Measurements from ENCODE around the gene CACHD1.

The CACHD1 gene

GRCh38 chr1:64663668-64664067 is 193.7 kb downstream of the CACHD1 start:
- Histone ChIP-seq H3K9ac (ENCODE audit: low read depth in 1 of 2, low read length in 2 of 2) (no peak overlapping the region), H3K4me1 (ENCODE audit: control insufficient read depth in 2 of 2, insufficient read depth in 2 of 2, low read length in 2 of 2) (no peaks in the 10 kb centered on the region), H3K4me3 (ENCODE audit: low read length in 2 of 2) (no peak overlapping the region), H3K9me3 (ENCODE audit: control insufficient read depth in 2 of 2, low read length in 2 of 2) (no peaks in the 10 kb centered on the region), H3K27ac (ENCODE audit: low read depth in 2 of 2, low read length in 2 of 2) (no peak overlapping the region), H3K27me3 (ENCODE audit: control insufficient read depth in 2 of 2, insufficient read depth in 2 of 2, low read length in 2 of 2) (no peaks in the 10 kb centered on the region), H3K36me3 (ENCODE audit: control insufficient read depth in 2 of 2, insufficient read depth in 2 of 2, low read length in 2 of 2) (no peaks in the 10 kb centered on the region)

GRCh38 chr1:64664299-64664698 is 194.4 kb downstream of the CACHD1 start:
- no peak overlapping the region for H3K27ac ChIP-seq (ENCODE audit: low read depth in 2 of 2, low read length in 2 of 2)
- no peaks in the 10 kb centered on the region for H3K4me1 ChIP-seq (ENCODE audit: control insufficient read depth in 2 of 2, insufficient read depth in 2 of 2, low read length in 2 of 2)
- no peak overlapping the region for H3K9ac ChIP-seq (ENCODE audit: low read depth in 1 of 2, low read length in 2 of 2)
- no peak overlapping the region for H3K4me3 ChIP-seq (ENCODE audit: low read length in 2 of 2)
- no peaks in the 10 kb centered on the region for H3K36me3 ChIP-seq (ENCODE audit: control insufficient read depth in 2 of 2, insufficient read depth in 2 of 2, low read length in 2 of 2)
- no peaks in the 10 kb centered on the region for H3K27me3 ChIP-seq (ENCODE audit: control insufficient read depth in 2 of 2, insufficient read depth in 2 of 2, low read length in 2 of 2)
- no peaks in the 10 kb centered on the region for H3K9me3 ChIP-seq (ENCODE audit: control insufficient read depth in 2 of 2, low read length in 2 of 2)

- Histone ChIP-seq H3K9me3 (ENCODE audit: control insufficient read depth in 2 of 2, low read length in 2 of 2) (no peaks in the 10 kb centered on the region), H3K4me1 (ENCODE audit: control insufficient read depth in 2 of 2, insufficient read depth in 2 of 2, low read length in 2 of 2) (no peaks in the 10 kb centered on the region), H3K4me3 (ENCODE audit: low read length in 2 of 2) (no peak overlapping the region), H3K27me3 (ENCODE audit: control insufficient read depth in 2 of 2, insufficient read depth in 2 of 2, low read length in 2 of 2) (no peaks in the 10 kb centered on the region), H3K36me3 (ENCODE audit: control insufficient read depth in 2 of 2, insufficient read depth in 2 of 2, low read length in 2 of 2) (no peaks in the 10 kb centered on the region), H3K27ac (ENCODE audit: low read depth in 2 of 2, low read length in 2 of 2) (no peak overlapping the region), H3K9ac (ENCODE audit: low read depth in 1 of 2, low read length in 2 of 2) (no peak overlapping the region)
These were observed 199.3 kb downstream of the CACHD1 start for GRCh38 chr1:64669098-64669675.

GRCh38 chr1:64675718-64676345 is 205.9 kb downstream of the CACHD1 start:
- Histone ChIP-seq H3K27ac (ENCODE audit: low read depth in 2 of 2, low read length in 2 of 2) (no peak overlapping the region), H3K36me3 (ENCODE audit: control insufficient read depth in 2 of 2, insufficient read depth in 2 of 2, low read length in 2 of 2) (no peaks in the 10 kb centered on the region), H3K4me3 (ENCODE audit: low read length in 2 of 2) (no peak overlapping the region), H3K27me3 (ENCODE audit: control insufficient read depth in 2 of 2, insufficient read depth in 2 of 2, low read length in 2 of 2) (no peaks in the 10 kb centered on the region), H3K9me3 (ENCODE audit: control insufficient read depth in 2 of 2, low read length in 2 of 2) (no peaks in the 10 kb centered on the region), H3K4me1 (ENCODE audit: control insufficient read depth in 2 of 2, insufficient read depth in 2 of 2, low read length in 2 of 2) (no peaks in the 10 kb centered on the region), H3K9ac (ENCODE audit: low read depth in 1 of 2, low read length in 2 of 2) (no peak overlapping the region)

GRCh38 chr1:64676386-64676785 is 206.5 kb downstream of the CACHD1 start:
- Histone ChIP-seq H3K4me3 (ENCODE audit: low read length in 2 of 2) (no peak overlapping the region), H3K27me3 (ENCODE audit: control insufficient read depth in 2 of 2, insufficient read depth in 2 of 2, low read length in 2 of 2) (no peaks in the 10 kb centered on the region), H3K9ac (ENCODE audit: low read depth in 1 of 2, low read length in 2 of 2) (no peak overlapping the region), H3K9me3 (ENCODE audit: control insufficient read depth in 2 of 2, low read length in 2 of 2) (no peaks in the 10 kb centered on the region), H3K27ac (ENCODE audit: low read depth in 2 of 2, low read length in 2 of 2) (no peak overlapping the region), H3K4me1 (ENCODE audit: control insufficient read depth in 2 of 2, insufficient read depth in 2 of 2, low read length in 2 of 2) (no peaks in the 10 kb centered on the region), H3K36me3 (ENCODE audit: control insufficient read depth in 2 of 2, insufficient read depth in 2 of 2, low read length in 2 of 2) (no peaks in the 10 kb centered on the region)

- H3K36me3 ChIP-seq (ENCODE audit: control insufficient read depth in 2 of 2, insufficient read depth in 2 of 2, low read length in 2 of 2), result no peaks in the 10 kb centered on the region
- H3K4me3 ChIP-seq (ENCODE audit: low read length in 2 of 2), result no peak overlapping the region
- no peak overlapping the region for H3K27ac ChIP-seq (ENCODE audit: low read depth in 2 of 2, low read length in 2 of 2)
- no peak overlapping the region for H3K9ac ChIP-seq (ENCODE audit: low read depth in 1 of 2, low read length in 2 of 2)
- no peaks in the 10 kb centered on the region for H3K4me1 ChIP-seq (ENCODE audit: control insufficient read depth in 2 of 2, insufficient read depth in 2 of 2, low read length in 2 of 2)
- no peaks in the 10 kb centered on the region for H3K27me3 ChIP-seq (ENCODE audit: control insufficient read depth in 2 of 2, insufficient read depth in 2 of 2, low read length in 2 of 2)
- H3K9me3 ChIP-seq (ENCODE audit: control insufficient read depth in 2 of 2, low read length in 2 of 2), result no peaks in the 10 kb centered on the region
These were observed 207.6 kb downstream of the CACHD1 start for GRCh38 chr1:64677532-64677931.

- H3K27ac ChIP-seq (ENCODE audit: low read depth in 2 of 2, low read length in 2 of 2), result no peak overlapping the region
- H3K4me1 ChIP-seq (ENCODE audit: control insufficient read depth in 2 of 2, insufficient read depth in 2 of 2, low read length in 2 of 2), result no peaks in the 10 kb centered on the region
- no peaks in the 10 kb centered on the region for H3K27me3 ChIP-seq (ENCODE audit: control insufficient read depth in 2 of 2, insufficient read depth in 2 of 2, low read length in 2 of 2)
- no peak overlapping the region for H3K9ac ChIP-seq (ENCODE audit: low read depth in 1 of 2, low read length in 2 of 2)
- no peaks in the 10 kb centered on the region for H3K9me3 ChIP-seq (ENCODE audit: control insufficient read depth in 2 of 2, low read length in 2 of 2)
- no peak overlapping the region for H3K4me3 ChIP-seq (ENCODE audit: low read length in 2 of 2)
- H3K36me3 ChIP-seq (ENCODE audit: control insufficient read depth in 2 of 2, insufficient read depth in 2 of 2, low read length in 2 of 2), result no peaks in the 10 kb centered on the region
These were observed 208.4 kb downstream of the CACHD1 start for GRCh38 chr1:64678366-64678765.

GRCh38 chr1:64679177-64679576 is 209.2 kb downstream of the CACHD1 start:
- H3K4me3 ChIP-seq (ENCODE audit: low read length in 2 of 2), result no peak overlapping the region
- no peak overlapping the region for H3K9ac ChIP-seq (ENCODE audit: low read depth in 1 of 2, low read length in 2 of 2)
- no peaks in the 10 kb centered on the region for H3K36me3 ChIP-seq (ENCODE audit: control insufficient read depth in 2 of 2, insufficient read depth in 2 of 2, low read length in 2 of 2)
- no peak overlapping the region for H3K27ac ChIP-seq (ENCODE audit: low read depth in 2 of 2, low read length in 2 of 2)
- no peaks in the 10 kb centered on the region for H3K27me3 ChIP-seq (ENCODE audit: control insufficient read depth in 2 of 2, insufficient read depth in 2 of 2, low read length in 2 of 2)
- H3K9me3 ChIP-seq (ENCODE audit: control insufficient read depth in 2 of 2, low read length in 2 of 2), result no peaks in the 10 kb centered on the region
- H3K4me1 ChIP-seq (ENCODE audit: control insufficient read depth in 2 of 2, insufficient read depth in 2 of 2, low read length in 2 of 2), result no peaks in the 10 kb centered on the region

- Histone ChIP-seq H3K9me3 (ENCODE audit: control insufficient read depth in 2 of 2, low read length in 2 of 2) (no peaks in the 10 kb centered on the region), H3K4me1 (ENCODE audit: control insufficient read depth in 2 of 2, insufficient read depth in 2 of 2, low read length in 2 of 2) (no peaks in the 10 kb centered on the region), H3K36me3 (ENCODE audit: control insufficient read depth in 2 of 2, insufficient read depth in 2 of 2, low read length in 2 of 2) (no peaks in the 10 kb centered on the region), H3K27ac (ENCODE audit: low read depth in 2 of 2, low read length in 2 of 2) (no peak overlapping the region), H3K27me3 (ENCODE audit: control insufficient read depth in 2 of 2, insufficient read depth in 2 of 2, low read length in 2 of 2) (no peaks in the 10 kb centered on the region), H3K9ac (ENCODE audit: low read depth in 1 of 2, low read length in 2 of 2) (no peak overlapping the region), H3K4me3 (ENCODE audit: low read length in 2 of 2) (no peak overlapping the region)
These were observed 210.7 kb downstream of the CACHD1 start for GRCh38 chr1:64680599-64680998.

GRCh38 chr1:64681043-64681442 is 211.1 kb downstream of the CACHD1 start:
- Histone ChIP-seq H3K9me3 (ENCODE audit: control insufficient read depth in 2 of 2, low read length in 2 of 2) (no peaks in the 10 kb centered on the region), H3K36me3 (ENCODE audit: control insufficient read depth in 2 of 2, insufficient read depth in 2 of 2, low read length in 2 of 2) (no peaks in the 10 kb centered on the region), H3K27ac (ENCODE audit: low read depth in 2 of 2, low read length in 2 of 2) (no peak overlapping the region), H3K4me1 (ENCODE audit: control insufficient read depth in 2 of 2, insufficient read depth in 2 of 2, low read length in 2 of 2) (no peaks in the 10 kb centered on the region), H3K9ac (ENCODE audit: low read depth in 1 of 2, low read length in 2 of 2) (no peak overlapping the region), H3K27me3 (ENCODE audit: control insufficient read depth in 2 of 2, insufficient read depth in 2 of 2, low read length in 2 of 2) (no peaks in the 10 kb centered on the region), H3K4me3 (ENCODE audit: low read length in 2 of 2) (no peak overlapping the region)
